CD14-positive monocyte (primary cell): ENCODE data around the gene ZDHHC7. TPM values are rescaled to one million over a fixed set of nuclear protein-coding genes. Genes with fewer than 3 reads are reported as not detected.

Source experiments
- DNase-seq, 3 donors: peaks; one replicate each; pipeline ENCODE4 v3.0.0-alpha.2; 2011 to 2022
- H2AFZ ChIP-seq: 2 replicates; pipeline ENCODE4 v1.6.0; 2012; ENCODE audit warnings: mild to moderate bottlenecking, low read depth, low read length, inconsistent platforms; ENCODE audit not compliant: insufficient read depth, poor library complexity, severe bottlenecking
- H3K27ac ChIP-seq, 2 donors: 1 replicate in 1 of 2; 2 replicates in 1 of 2; pipeline ENCODE4 v1.5.1; 2012 to 2013; ENCODE audit warnings: low read length in 2 of 2, control low read depth in 1 of 2, inconsistent platforms in 1 of 2, low read depth in 1 of 2, mild to moderate bottlenecking in 1 of 2
- H3K27me3 ChIP-seq, 2 donors: one replicate each; pipeline versions ENCODE4 v1.6.0 to v1.6.1; 2011 to 2013; ENCODE audit warnings: low read length in 2 of 2; ENCODE audit not compliant: control insufficient read depth in 2 of 2, insufficient read depth in 2 of 2
- H3K36me3 ChIP-seq, 2 donors: replicated peaks in 1 of 2; 1 replicate in 1 of 2; 2 replicates in 1 of 2; pipeline versions ENCODE4 v1.5.1 to v1.6.1; 2012 to 2013; ENCODE audit warnings: low read length in 2 of 2, control low read depth in 1 of 2, inconsistent platforms in 1 of 2, mild to moderate bottlenecking in 1 of 2; ENCODE audit not compliant: insufficient read depth in 2 of 2, control insufficient read depth in 1 of 2
- H3K4me1 ChIP-seq, 2 donors: 1 replicate in 1 of 2; 2 replicates in 1 of 2; pipeline versions ENCODE4 v1.5.1 to v1.6.1; 2012 to 2013; ENCODE audit warnings: low read length in 2 of 2, control low read depth in 1 of 2, inconsistent platforms in 1 of 2, mild to moderate bottlenecking in 1 of 2, moderate library complexity in 1 of 2; ENCODE audit not compliant: insufficient read depth in 2 of 2, control insufficient read depth in 1 of 2
- H3K4me2 ChIP-seq: replicated peaks from 2 replicates; pipeline ENCODE3; 2012; ENCODE audit warnings: low read length, moderate library complexity, mild to moderate bottlenecking; ENCODE audit not compliant: poor library complexity, severe bottlenecking; ENCODE audit errors: extremely low read depth
- H3K4me3 ChIP-seq, 3 experiments: fragments of 200-600 bp in 1 of 3; sonication (generic) in 1 of 3; replicated peaks in 1 of 3; 1 replicate in 2 of 3; 2 replicates in 1 of 3; pipeline ENCODE4 v1.5.1; 2011 to 2013; ENCODE audit warnings: low read length in 3 of 3, mild to moderate bottlenecking in 3 of 3, control low read depth in 2 of 3, low read depth in 2 of 3, inconsistent platforms in 1 of 3, moderate library complexity in 1 of 3
- H3K79me2 ChIP-seq: 2 replicates; pipeline ENCODE4 v1.6.0; 2012; ENCODE audit warnings: mild to moderate bottlenecking, control low read depth, inconsistent platforms, low read length, moderate library complexity; ENCODE audit not compliant: insufficient read depth
- H3K9ac ChIP-seq: 2 replicates; pipeline ENCODE4 v1.6.0; 2017; ENCODE audit warnings: low read length, mild to moderate bottlenecking; ENCODE audit not compliant: insufficient read depth, poor library complexity, severe bottlenecking
- H3K9me3 ChIP-seq, 2 donors: replicated peaks in 1 of 2; 1 replicate in 1 of 2; 2 replicates in 1 of 2; pipeline versions ENCODE4 v1.5.1 to v1.6.1; 2012 to 2013; ENCODE audit warnings: low read length in 2 of 2, control low read depth in 1 of 2; ENCODE audit not compliant: control insufficient read depth in 1 of 2, insufficient read depth in 1 of 2
- H4K20me1 ChIP-seq: 2 replicates; pipeline ENCODE4 v1.6.0; 2012; ENCODE audit warnings: mild to moderate bottlenecking, low read length, control low read depth, moderate library complexity; ENCODE audit not compliant: insufficient read depth
- H3K27ac Mint-ChIP-seq, 7 donors: one replicate each; pipeline ENCODE4 v1.8.0; 2020; ENCODE audit warnings: mild to moderate bottlenecking in 7 of 7, mixed read lengths in 7 of 7, moderate library complexity in 6 of 7, inconsistent platforms in 2 of 7
- H3K27me3 Mint-ChIP-seq, 3 donors: one replicate each; pipeline ENCODE4 v1.8.0; 2021 to 2022; ENCODE audit warnings: low read depth in 3 of 3, mild to moderate bottlenecking in 3 of 3, mixed read lengths in 3 of 3, moderate library complexity in 3 of 3, inconsistent platforms in 1 of 3
- H3K36me3 Mint-ChIP-seq, 2 donors: one replicate each; pipeline ENCODE4 v1.8.0; 2020; ENCODE audit warnings: mixed read lengths in 2 of 2, inconsistent platforms in 1 of 2, mild to moderate bottlenecking in 1 of 2
- H3K4me1 Mint-ChIP-seq: one replicate; pipeline ENCODE4 v1.8.0; 2020; ENCODE audit warnings: mild to moderate bottlenecking, mixed read lengths
- H3K4me3 Mint-ChIP-seq, 2 donors: one replicate each; pipeline ENCODE4 v1.8.0; 2020; ENCODE audit warnings: mild to moderate bottlenecking in 2 of 2, mixed read lengths in 2 of 2, moderate library complexity in 1 of 2
- H3K9me3 Mint-ChIP-seq, 7 donors: one replicate each; pipeline ENCODE4 v1.8.0; 2020 to 2022; ENCODE audit warnings: mixed read lengths in 7 of 7, mild to moderate bottlenecking in 6 of 7, moderate library complexity in 6 of 7, inconsistent platforms in 2 of 7
- WGBS: methylation state at CpG from one replicate; pipeline ENCODE4 v1.1.5; 2013; ENCODE audit warnings: missing lambda C conversion rate; ENCODE audit not compliant: insufficient coverage; 5-methylcytosine and 5-hydroxymethylcytosine counted together
- intact Hi-C, 2 donors: fragments of 100-400 bp; cut with micrococcal nuclease; formaldehyde crosslinking; loops; one replicate each; pipeline versions ENCODE4 v1.15.0 to v1.15.1; 2023
- polyA plus RNA-seq, 3 donors: library from polyadenylated mRNA; depleted of rRNA in 1 of 3; unstranded in 2 of 3; stranded (reverse) in 1 of 3; fragments of 300-500 nt in 2 of 3; fragments of >200 nt in 1 of 3; fragmentation: Illumina TruSeq in 2 of 3; gene quantifications; 1 replicate in 2 of 3; 2 replicates in 1 of 3; pipeline ENCODE4 v1.2.3, GENCODE V29; 2012 to 2021
- TF ChIP-seq, protein P1 (sequence below): fragments of 200-600 bp; IDR thresholded peaks from one replicate; pipeline ENCODE4 v1.8.0; 2022; ENCODE audit warnings: antibody characterized with exemption, mild to moderate bottlenecking

The ZDHHC7 gene
- polyA plus RNA-seq, 3 donors = 99.7 to 189 (median 129) TPM

DNA sequence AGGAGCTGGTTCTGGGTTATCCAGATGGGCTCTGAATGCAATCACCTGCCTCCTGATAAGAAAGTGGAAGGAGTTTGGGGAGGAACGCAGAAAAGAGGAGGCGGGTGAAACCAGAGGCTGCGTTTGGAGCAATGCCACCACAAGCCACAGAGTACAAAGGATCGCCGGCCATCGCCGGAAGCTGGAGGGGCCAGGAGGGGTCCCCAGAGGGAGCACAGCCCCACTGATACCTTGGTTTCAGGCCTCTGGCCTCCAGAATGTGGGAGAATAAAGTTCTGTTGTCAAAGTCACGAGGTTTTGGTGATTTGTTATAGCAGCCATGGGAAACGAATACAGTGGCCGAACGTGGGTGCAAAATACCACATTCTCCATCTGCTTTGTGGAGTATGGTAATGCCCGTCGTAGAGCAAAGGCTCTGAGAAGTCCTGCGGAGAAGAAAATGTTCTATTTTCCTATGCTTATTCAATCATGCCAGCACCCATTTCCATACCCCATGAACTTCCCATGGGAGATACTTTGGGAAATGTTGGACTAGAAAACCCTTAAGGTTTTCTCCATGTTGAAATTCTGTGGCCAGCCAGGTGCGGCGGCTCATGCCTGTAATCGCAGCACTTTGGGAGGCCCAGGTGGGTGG lies 51.4 kb downstream of the ZDHHC7 start:
- Mint-ChIP-seq H3K4me3 (peak overlapping the region in 1 of 2 donors; percentile 59), H3K9me3 (peaks cover 0 to 1% (median 0%) of the 10 kb centered on the region in 7 donors), H3K27ac (no peak overlapping the region), H3K4me1 (peaks cover 6% of the 10 kb centered on the region), H3K36me3 (no peaks in the 10 kb centered on the region), H3K27me3 (peaks cover 9 to 18% (median 11%) of the 10 kb centered on the region in 3 donors)
- no peak overlapping the region for H3K9ac ChIP-seq
- H3K36me3 ChIP-seq = no peaks in the 10 kb centered on the region
- no peak overlapping the region for H3K4me2 ChIP-seq
- no peaks in the 10 kb centered on the region for H3K79me2 ChIP-seq
- no peaks in the 10 kb centered on the region for H3K27me3 ChIP-seq
- no peak overlapping the region for H2AFZ ChIP-seq
- WGBS = 58% methylated on average over 4 of the region's 17 CpGs
- no peak overlapping the region for H3K27ac ChIP-seq
- intact Hi-C loops = no loop called here
- no peak for DNase-seq
- H3K4me1 ChIP-seq = no peaks in the 10 kb centered on the region
- TF ChIP-seq, protein P1, sequence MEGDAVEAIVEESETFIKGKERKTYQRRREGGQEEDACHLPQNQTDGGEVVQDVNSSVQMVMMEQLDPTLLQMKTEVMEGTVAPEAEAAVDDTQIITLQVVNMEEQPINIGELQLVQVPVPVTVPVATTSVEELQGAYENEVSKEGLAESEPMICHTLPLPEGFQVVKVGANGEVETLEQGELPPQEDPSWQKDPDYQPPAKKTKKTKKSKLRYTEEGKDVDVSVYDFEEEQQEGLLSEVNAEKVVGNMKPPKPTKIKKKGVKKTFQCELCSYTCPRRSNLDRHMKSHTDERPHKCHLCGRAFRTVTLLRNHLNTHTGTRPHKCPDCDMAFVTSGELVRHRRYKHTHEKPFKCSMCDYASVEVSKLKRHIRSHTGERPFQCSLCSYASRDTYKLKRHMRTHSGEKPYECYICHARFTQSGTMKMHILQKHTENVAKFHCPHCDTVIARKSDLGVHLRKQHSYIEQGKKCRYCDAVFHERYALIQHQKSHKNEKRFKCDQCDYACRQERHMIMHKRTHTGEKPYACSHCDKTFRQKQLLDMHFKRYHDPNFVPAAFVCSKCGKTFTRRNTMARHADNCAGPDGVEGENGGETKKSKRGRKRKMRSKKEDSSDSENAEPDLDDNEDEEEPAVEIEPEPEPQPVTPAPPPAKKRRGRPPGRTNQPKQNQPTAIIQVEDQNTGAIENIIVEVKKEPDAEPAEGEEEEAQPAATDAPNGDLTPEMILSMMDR = no peak
- no peaks in the 10 kb centered on the region for H3K9me3 ChIP-seq
- H4K20me1 ChIP-seq = no peaks in the 10 kb centered on the region
- no peak overlapping the region for H3K4me3 ChIP-seq

- Histone ChIP-seq H3K9ac (no peak overlapping the region), H3K4me1 (no peaks in the 10 kb centered on the region), H3K4me2 (no peak overlapping the region), H3K4me3 (no peak overlapping the region), H4K20me1 (no peaks in the 10 kb centered on the region), H3K36me3 (no peaks in the 10 kb centered on the region), H3K9me3 (no peaks in the 10 kb centered on the region), H2AFZ (no peak overlapping the region), H3K79me2 (no peaks in the 10 kb centered on the region), H3K27ac (no peak overlapping the region), H3K27me3 (no peaks in the 10 kb centered on the region)
- TF ChIP-seq, protein P1 = peak; percentile 19
- H3K27me3 Mint-ChIP-seq = peaks cover 8 to 18% (median 11%) of the 10 kb centered on the region in 3 donors
- peaks cover 0 to 1% (median 0%) of the 10 kb centered on the region in 7 donors for H3K9me3 Mint-ChIP-seq
- no peaks in the 10 kb centered on the region for H3K36me3 Mint-ChIP-seq
- intact Hi-C loops = no loop called here
- no peak for DNase-seq
- 78% methylated on average over 11 of the region's 13 CpGs for WGBS
- peak overlapping the region in 1 of 7 donors; percentile 68 for H3K27ac Mint-ChIP-seq
- H3K4me3 Mint-ChIP-seq = no peak overlapping the region
- H3K4me1 Mint-ChIP-seq = peaks cover 6% of the 10 kb centered on the region
These were observed 52.2 kb downstream of the ZDHHC7 start for GRCh38 chr16:84959045-84959576.
